Left ventricle myocardium inferior (tissue), 1 donor: ENCODE data around the gene ZCCHC8. TPM values are rescaled to one million over a fixed set of nuclear protein-coding genes. Genes with fewer than 3 reads are reported as not detected.
A peak's percentile ranks its signal among the peaks of the same experiment; 100 is the strongest.

ENCODE experiments used
- DNase-seq: peaks from one replicate; pipeline ENCODE4 v3.0.0-alpha.2; 2020
- H3K27ac ChIP-seq: fragments of 200-600 bp; replicated peaks from 2 replicates; pipeline ENCODE4 v1.8.0; 2021
- H3K27me3 ChIP-seq: fragments of 200-600 bp; 2 replicates; pipeline ENCODE4 v1.8.0; 2021; ENCODE audit warnings: low read depth
- H3K36me3 ChIP-seq: fragments of 200-600 bp; 2 replicates; pipeline ENCODE4 v1.8.0; 2021
- H3K4me1 ChIP-seq: fragments of 200-600 bp; 2 replicates; pipeline ENCODE4 v1.8.0; 2021
- H3K4me3 ChIP-seq: fragments of 200-600 bp; 2 replicates; pipeline ENCODE4 v1.8.0; 2021; ENCODE audit warnings: mild to moderate bottlenecking, moderate library complexity
- H3K9me3 ChIP-seq: fragments of 200-600 bp; replicated peaks from 2 replicates; pipeline ENCODE4 v1.8.0; 2021
- CTCF ChIP-seq: fragments of 200-600 bp; IDR thresholded peaks from 2 replicates; pipeline ENCODE4 v1.8.0; 2021; ENCODE audit warnings: antibody characterized with exemption, mild to moderate bottlenecking, borderline replicate concordance
- intact Hi-C: fragments of 100-400 bp; cut with micrococcal nuclease; formaldehyde crosslinking; loops from one replicate; pipeline ENCODE4 v1.11.0; 2022
- total RNA-seq: library from RNA; stranded (reverse); fragmentation: NEBNext Ultra II Directional; extraction: Animal tissue kit (Norgen Biotek cat#: 25700); gene quantifications from one replicate; pipeline ENCODE4 v1.2.1, GENCODE V29; 2021
- donor health status: DM: no; HTN: yes; CAD: no; lungs with severe emphysema.

The ZCCHC8 gene
- total RNA-seq, 1 donor from 2014 or later, result 8.4 TPM

GRCh38 chr12:122421821-122422729 lies 78.7 kb downstream of the ZCCHC8 start, which contains the start of gene CLIP1:
Gene CLIP1 (minus strand): TSS chr12:122422669. CDS start chr12:122380452, 42,217 bp downstream.
- Histone ChIP-seq H3K4me3 (peak within 1 kb of the TSS; percentile 85), H3K27ac (peak within 1 kb of the TSS; percentile 99), H3K9me3 (no peaks in the 10 kb centered on the region), H3K36me3 (no peaks in the 10 kb centered on the region), H3K27me3 (no peaks in the 10 kb centered on the region), H3K4me1 (peaks cover 43% of the 10 kb centered on the region)
- intact Hi-C loops, result no loop called here
- peak; percentile 57 for TF ChIP-seq CTCF
- peak; percentile 68 for DNase-seq

Other genes with a start within 250 kb of the ZCCHC8 start
- 11.4 TPM for gene VPS33A, start 234.4 kb downstream of the ZCCHC8 start, total RNA-seq
- gene CLIP1, start 78.3 kb downstream of the ZCCHC8 start, total RNA-seq, result 102 TPM
- gene RSRC2, start 26.0 kb upstream of the ZCCHC8 start, total RNA-seq, result 35.8 TPM
- gene KNTC1, start 26.3 kb upstream of the ZCCHC8 start, total RNA-seq, result 1.4 TPM
- gene HCAR2, start 202.4 kb upstream of the ZCCHC8 start, total RNA-seq, result 0.14 TPM
- gene HCAR3, start 215.9 kb upstream of the ZCCHC8 start, total RNA-seq, result not detected
- not detected for gene HCAR1, start 229.9 kb upstream of the ZCCHC8 start, total RNA-seq